Esophagus squamous epithelium (tissue), 4 donors: ENCODE data around the gene COL24A1.
"Not testable (repeated sequence)": the region's sequence is repeated elsewhere in the genome, so short reads cannot be mapped to it uniquely, and the experiment has no call there.

ENCODE experiments used
- POLR2A ChIP-seq, 4 donors: fragments of 450-650 bp; IDR thresholded peaks; one replicate each; pipeline ENCODE4 v1.6.1; 2017; ENCODE audit warnings: antibody characterized with exemption in 4 of 4, mild to moderate bottlenecking in 4 of 4, moderate library complexity in 3 of 4
- TF ChIP-seq, protein P1 (sequence below), 6 experiments: fragments of 450-650 bp in 4 of 6; fragments of 200-600 bp in 2 of 6; sonication (generic) in 2 of 6; IDR thresholded peaks; one replicate each; pipeline ENCODE4 v1.5.1; 2016 to 2019; ENCODE audit warnings: antibody characterized with exemption in 6 of 6, mild to moderate bottlenecking in 4 of 6, moderate library complexity in 4 of 6

DNA sequence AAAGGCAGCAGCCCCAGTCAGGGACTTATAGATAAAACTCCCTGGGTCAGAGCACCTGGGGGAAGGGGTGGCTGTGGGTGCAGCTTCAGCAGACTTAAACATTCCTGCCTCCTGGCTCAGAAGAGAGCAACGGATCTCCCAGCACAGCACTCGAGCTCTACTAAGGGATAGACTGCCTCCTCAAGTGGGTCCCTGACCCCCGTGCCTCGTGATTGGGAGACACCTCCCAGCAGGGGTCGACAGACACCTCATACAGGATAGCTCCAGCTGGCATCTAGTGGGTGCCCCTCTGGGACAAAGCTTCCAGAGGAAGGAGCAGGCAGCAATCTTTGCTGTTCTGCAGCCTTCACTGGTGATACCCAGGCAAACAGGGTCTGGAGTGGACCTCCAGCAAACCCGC is 84.1 kb downstream of the COL24A1 start:
- TF ChIP-seq, protein P1, sequence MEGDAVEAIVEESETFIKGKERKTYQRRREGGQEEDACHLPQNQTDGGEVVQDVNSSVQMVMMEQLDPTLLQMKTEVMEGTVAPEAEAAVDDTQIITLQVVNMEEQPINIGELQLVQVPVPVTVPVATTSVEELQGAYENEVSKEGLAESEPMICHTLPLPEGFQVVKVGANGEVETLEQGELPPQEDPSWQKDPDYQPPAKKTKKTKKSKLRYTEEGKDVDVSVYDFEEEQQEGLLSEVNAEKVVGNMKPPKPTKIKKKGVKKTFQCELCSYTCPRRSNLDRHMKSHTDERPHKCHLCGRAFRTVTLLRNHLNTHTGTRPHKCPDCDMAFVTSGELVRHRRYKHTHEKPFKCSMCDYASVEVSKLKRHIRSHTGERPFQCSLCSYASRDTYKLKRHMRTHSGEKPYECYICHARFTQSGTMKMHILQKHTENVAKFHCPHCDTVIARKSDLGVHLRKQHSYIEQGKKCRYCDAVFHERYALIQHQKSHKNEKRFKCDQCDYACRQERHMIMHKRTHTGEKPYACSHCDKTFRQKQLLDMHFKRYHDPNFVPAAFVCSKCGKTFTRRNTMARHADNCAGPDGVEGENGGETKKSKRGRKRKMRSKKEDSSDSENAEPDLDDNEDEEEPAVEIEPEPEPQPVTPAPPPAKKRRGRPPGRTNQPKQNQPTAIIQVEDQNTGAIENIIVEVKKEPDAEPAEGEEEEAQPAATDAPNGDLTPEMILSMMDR (IDR thresholded peaks at IDR 0.05), result not testable (repeated sequence)
- TF ChIP-seq POLR2A (IDR thresholded peaks at IDR 0.05), result not testable (repeated sequence)
